ENCODE results near the gene HIVEP3. TPM values are rescaled to one million over a fixed set of nuclear protein-coding genes. Genes with fewer than 3 reads are reported as not detected.

Gene HIVEP3
- total RNA-seq, 2 donors from 2014 or later, result 4.7 to 5.8 TPM

GRCh38 chr1:41887365-41887764 lies 31.4 kb downstream of the HIVEP3 start:
- Histone ChIP-seq H3K27me3 (no peaks in the 10 kb centered on the region), H3K36me3 (no peaks in the 10 kb centered on the region), H3K4me1 (peaks cover 0 to 47% of the 10 kb centered on the region in 2 donors), H3K4me3 (no peak overlapping the region), H3K27ac (no peak overlapping the region), H3K9me3 (no peaks in the 10 kb centered on the region)
- DNase-seq (ENCODE audit: low spot score), result no peak
- TF ChIP-seq, protein P1, sequence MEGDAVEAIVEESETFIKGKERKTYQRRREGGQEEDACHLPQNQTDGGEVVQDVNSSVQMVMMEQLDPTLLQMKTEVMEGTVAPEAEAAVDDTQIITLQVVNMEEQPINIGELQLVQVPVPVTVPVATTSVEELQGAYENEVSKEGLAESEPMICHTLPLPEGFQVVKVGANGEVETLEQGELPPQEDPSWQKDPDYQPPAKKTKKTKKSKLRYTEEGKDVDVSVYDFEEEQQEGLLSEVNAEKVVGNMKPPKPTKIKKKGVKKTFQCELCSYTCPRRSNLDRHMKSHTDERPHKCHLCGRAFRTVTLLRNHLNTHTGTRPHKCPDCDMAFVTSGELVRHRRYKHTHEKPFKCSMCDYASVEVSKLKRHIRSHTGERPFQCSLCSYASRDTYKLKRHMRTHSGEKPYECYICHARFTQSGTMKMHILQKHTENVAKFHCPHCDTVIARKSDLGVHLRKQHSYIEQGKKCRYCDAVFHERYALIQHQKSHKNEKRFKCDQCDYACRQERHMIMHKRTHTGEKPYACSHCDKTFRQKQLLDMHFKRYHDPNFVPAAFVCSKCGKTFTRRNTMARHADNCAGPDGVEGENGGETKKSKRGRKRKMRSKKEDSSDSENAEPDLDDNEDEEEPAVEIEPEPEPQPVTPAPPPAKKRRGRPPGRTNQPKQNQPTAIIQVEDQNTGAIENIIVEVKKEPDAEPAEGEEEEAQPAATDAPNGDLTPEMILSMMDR (IDR thresholded peaks at IDR 0.05), result no peak

DNA sequence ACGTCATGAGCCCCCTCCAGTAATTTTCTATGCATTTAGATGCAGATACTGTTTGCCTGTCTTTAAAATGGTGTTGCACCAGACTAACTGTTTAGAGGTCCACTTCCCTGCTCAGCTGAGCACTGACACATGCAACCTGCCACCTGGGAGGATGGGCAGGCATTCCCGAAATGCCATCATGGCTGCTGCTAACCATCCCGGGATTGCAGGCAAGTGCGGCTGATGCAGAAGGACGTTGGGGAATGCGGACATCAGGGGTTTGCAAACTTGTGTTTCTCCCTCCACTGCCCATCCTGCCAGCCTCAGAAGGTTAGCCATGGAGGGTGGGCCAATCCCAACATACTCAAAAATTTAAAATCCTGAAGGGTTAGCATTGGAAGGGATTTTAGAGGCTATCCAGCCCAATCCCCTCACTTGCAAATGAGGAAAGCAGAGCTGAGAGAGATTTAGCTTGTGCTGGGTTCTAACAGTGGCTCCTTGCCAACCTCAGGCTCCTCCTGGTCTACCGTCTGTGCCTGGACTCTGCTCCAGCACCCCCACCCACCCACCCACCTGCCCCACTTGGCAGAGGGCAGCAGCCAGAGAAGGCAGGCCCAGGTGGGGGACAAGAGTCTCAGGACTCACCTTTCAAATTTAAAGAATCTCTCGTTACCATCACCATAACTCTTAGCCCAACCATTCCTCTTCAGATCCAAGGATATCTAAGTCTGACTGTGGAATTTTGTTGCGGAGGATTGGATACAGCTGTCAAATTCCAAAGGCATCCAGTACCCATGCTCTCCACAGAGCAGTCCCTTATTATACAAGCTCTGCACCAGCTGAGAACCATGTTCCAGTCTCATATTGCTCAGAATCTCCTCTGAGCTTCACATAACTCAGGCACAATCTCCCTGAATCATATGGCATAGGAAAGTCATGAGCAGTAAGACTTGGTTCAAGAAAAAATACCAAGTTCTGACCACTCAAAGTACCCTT lies 34.2 kb downstream of the HIVEP3 start:
- Histone ChIP-seq H3K9me3 (no peaks in the 10 kb centered on the region), H3K4me3 (no peak overlapping the region), H3K4me1 (peaks cover 0 to 50% of the 10 kb centered on the region in 2 donors)

DNA sequence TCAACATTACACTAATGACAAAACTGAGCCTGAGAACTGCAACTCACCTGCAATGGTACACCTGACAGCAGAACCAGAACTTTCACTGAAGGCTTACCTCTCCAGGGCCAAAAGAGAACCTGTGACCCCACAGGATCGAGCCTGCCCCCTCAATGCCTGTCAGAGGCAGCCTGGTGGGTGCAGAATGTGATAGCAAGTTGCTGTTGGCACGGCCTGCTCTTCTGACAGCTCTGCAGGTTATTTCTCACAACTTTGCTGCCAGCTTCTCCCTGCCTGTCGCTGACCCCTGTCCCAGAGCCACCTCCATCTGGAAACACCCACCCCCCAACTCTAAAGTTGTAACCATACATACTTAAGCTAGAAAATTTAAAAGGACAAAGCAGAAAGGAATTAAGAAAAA lies 35.2 kb downstream of the HIVEP3 start:
- TF ChIP-seq, protein P1 (IDR thresholded peaks at IDR 0.05), result no peak
- Histone ChIP-seq H3K27ac (peak overlapping the region; percentile 74 to 86), H3K36me3 (no peaks in the 10 kb centered on the region), H3K4me3 (no peak overlapping the region), H3K9me3 (no peaks in the 10 kb centered on the region), H3K27me3 (no peaks in the 10 kb centered on the region), H3K4me1 (peaks cover 0 to 59% of the 10 kb centered on the region in 2 donors)
- no peak for DNase-seq (ENCODE audit: low spot score)

More for the DNA sequence above, 34.2 kb downstream of the HIVEP3 start:
- DNase-seq (ENCODE audit: low spot score), result no peak
- Histone ChIP-seq H3K36me3 (no peaks in the 10 kb centered on the region), H3K27ac (peak overlapping the region; percentile 74 to 86), H3K27me3 (no peaks in the 10 kb centered on the region)
- TF ChIP-seq, protein P1 (IDR thresholded peaks at IDR 0.05), result no peak

DNA sequence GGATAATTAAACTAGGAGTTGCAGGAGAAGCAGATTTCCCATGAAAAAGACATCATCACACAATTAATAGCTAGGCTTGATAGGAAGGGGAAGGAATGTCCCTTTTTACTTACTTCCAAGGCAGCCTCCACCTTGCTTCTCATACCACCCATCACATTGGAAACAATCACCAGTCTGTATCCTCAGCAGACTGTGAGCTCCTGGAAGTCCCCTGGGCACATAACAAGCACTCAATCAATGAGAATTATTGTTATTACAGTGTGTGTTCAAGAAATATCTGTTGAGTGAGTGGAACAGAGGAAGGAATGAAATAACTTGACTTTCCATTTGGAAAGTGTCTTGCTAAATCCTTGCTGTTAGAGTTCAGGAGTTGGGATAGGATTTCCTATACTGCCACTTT lies 36.2 kb downstream of the HIVEP3 start:
- Histone ChIP-seq H3K36me3 (no peaks in the 10 kb centered on the region), H3K27me3 (no peaks in the 10 kb centered on the region), H3K4me3 (no peak overlapping the region), H3K9me3 (no peaks in the 10 kb centered on the region), H3K4me1 (peaks cover 0 to 69% of the 10 kb centered on the region in 2 donors), H3K27ac (peak overlapping the region; percentile 74 to 86)
- TF ChIP-seq, protein P1 (IDR thresholded peaks at IDR 0.05), result no peak
- no peak for DNase-seq (ENCODE audit: low spot score)

- no peak overlapping the region for H3K4me3 ChIP-seq
- no peaks in the 10 kb centered on the region for H3K36me3 ChIP-seq
- TF ChIP-seq, protein P1 (IDR thresholded peaks at IDR 0.05), result no peak
- no peaks in the 10 kb centered on the region for H3K27me3 ChIP-seq
- peaks cover 0 to 73% of the 10 kb centered on the region in 2 donors for H3K4me1 ChIP-seq
- no peaks in the 10 kb centered on the region for H3K9me3 ChIP-seq
- peak overlapping the region; percentile 74 to 86 for H3K27ac ChIP-seq
- no peak for DNase-seq (ENCODE audit: low spot score)
Observed at GRCh38 chr1:41882068-41882477, 36.6 kb downstream of the HIVEP3 start.

Data from right atrium auricular region (tissue), 2 donors.